Measurements from ENCODE around the gene DIPK1A. TPM values are rescaled to one million over a fixed set of nuclear protein-coding genes. Genes with fewer than 3 reads are reported as not detected.
"Not testable (repeated sequence)": the region's sequence is repeated elsewhere in the genome, so short reads cannot be mapped to it uniquely, and the experiment has no call there.

The DIPK1A gene
- total RNA-seq, 2 donors from 2014 or later = 14.3 to 14.4 TPM

DNA sequence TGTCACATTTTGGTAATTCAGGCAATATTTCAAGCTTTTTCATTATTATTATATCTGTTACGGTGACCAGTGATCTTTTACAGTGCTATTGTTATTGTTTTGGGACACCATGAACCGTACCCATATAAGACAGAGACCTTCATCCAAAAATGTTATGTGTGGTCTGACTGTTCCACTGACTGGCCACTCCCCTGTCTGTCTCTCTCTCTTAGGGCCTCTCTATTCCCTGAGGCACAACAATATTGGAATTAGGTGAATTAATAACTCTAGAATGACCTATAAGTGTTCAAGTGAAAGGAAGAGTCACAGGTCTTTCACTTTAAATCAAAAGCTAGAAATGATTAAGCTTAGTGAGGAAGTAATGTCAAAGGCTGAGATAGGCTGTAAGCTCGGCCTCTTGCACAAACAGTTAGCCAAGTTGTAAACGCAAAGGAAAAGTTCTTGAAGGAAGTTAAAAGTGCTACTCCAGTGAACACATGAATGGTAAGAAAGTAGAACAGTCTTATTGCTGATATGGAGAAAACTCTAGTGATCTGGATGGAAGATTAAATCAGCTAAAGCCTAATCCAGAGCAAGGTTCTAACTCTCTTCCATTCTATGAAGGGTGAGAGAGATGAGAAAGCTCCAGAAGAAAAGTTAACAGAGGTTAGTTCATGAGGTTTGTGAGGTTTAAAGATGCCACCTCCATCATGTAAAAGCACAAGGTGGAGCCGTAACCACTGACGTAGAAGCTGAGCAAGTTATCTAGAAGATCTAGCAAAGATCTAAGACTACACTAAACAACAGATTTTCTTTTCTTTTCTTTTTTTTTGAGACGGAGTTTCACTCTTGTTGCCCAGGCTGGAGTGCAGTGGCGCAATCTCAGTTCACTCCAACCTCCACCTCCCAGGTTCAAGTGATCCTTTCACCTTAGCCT lies 19.7 kb upstream of the DIPK1A start:
- no peaks in the 10 kb centered on the region for H3K36me3 ChIP-seq
- no peak overlapping the region for H3K4me3 ChIP-seq
- intact Hi-C loops (cut with DNase I) = no loop called here
- no peaks in the 10 kb centered on the region for H3K27me3 ChIP-seq
- DNase-seq = no peak
- no peaks in the 10 kb centered on the region for H3K4me1 ChIP-seq
- TF ChIP-seq, protein P1, sequence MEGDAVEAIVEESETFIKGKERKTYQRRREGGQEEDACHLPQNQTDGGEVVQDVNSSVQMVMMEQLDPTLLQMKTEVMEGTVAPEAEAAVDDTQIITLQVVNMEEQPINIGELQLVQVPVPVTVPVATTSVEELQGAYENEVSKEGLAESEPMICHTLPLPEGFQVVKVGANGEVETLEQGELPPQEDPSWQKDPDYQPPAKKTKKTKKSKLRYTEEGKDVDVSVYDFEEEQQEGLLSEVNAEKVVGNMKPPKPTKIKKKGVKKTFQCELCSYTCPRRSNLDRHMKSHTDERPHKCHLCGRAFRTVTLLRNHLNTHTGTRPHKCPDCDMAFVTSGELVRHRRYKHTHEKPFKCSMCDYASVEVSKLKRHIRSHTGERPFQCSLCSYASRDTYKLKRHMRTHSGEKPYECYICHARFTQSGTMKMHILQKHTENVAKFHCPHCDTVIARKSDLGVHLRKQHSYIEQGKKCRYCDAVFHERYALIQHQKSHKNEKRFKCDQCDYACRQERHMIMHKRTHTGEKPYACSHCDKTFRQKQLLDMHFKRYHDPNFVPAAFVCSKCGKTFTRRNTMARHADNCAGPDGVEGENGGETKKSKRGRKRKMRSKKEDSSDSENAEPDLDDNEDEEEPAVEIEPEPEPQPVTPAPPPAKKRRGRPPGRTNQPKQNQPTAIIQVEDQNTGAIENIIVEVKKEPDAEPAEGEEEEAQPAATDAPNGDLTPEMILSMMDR (IDR thresholded peaks at IDR 0.05) = no peak
- H3K9me3 ChIP-seq = no peaks in the 10 kb centered on the region
- H3K9ac ChIP-seq (ENCODE audit: low read depth in 2 of 2, low read length in 2 of 2) = peak overlapping the region in 1 of 2 donors; percentile 3
- peak overlapping the region; percentile 51 for H3K27ac ChIP-seq

DNA sequence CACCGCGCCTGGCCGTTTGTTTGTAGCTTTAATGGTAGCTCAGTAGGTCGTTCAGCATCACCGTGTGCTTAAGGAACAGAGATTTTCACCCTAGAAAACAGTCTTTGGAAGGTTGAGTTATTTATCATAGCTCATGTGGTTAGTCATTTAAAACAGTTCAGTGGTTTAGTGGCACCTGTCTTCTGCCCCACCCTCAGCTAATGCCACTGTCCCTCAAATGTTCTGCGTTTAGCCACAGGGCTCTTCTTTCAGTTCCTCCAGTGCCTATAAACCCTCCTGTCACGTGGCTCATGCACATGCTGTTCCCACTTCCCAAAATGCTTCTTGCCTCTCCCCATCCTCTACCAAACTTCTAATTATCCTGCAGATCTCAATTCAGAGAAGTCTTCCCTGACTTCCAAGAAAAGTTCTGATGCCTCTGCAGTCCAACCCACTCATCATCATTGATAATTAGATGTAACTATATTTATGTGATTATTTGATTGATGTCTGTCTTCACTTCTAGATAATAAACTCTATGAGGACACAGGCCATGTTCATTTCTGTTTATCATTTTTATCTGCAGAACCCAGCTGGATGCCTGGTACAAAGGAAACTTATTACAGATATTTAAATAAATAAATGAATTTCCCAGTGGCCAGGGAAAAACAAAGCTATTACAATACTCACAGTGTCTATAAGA lies 14.4 kb upstream of the DIPK1A start:
- Histone ChIP-seq H3K27me3 (no peaks in the 10 kb centered on the region), H3K27ac (no peak overlapping the region), H3K36me3 (no peaks in the 10 kb centered on the region), H3K4me3 (no peak overlapping the region), H3K9me3 (no peaks in the 10 kb centered on the region), H3K9ac (ENCODE audit: low read depth in 2 of 2, low read length in 2 of 2) (no peak overlapping the region), H3K4me1 (no peaks in the 10 kb centered on the region)
- TF ChIP-seq, protein P1 (IDR thresholded peaks at IDR 0.05) = no peak
- intact Hi-C loops (cut with DNase I) = no loop called here
- peak; percentile 45 for DNase-seq

DNA sequence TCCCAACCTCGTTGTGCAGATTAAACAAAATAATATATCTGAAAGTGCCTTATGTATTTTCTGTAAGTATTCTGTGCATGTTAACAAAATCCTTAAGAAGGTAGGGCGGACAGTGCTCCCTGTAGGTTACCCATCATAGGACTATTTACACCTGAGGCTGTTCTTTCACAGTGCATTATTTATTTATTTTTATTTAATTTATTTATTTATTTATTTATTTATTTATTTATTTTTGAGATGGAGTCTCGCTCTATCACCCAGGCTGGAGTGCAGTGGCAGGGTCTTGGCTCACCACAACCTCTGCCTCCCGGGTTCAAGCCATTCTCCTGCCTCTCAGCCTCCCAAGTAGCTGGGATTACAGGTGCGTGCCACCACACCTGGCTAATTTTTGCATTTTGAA lies 12.8 kb upstream of the DIPK1A start:
- H3K36me3 ChIP-seq; intact Hi-C loops (cut with DNase I); H3K4me3 ChIP-seq; DNase-seq; H3K9ac ChIP-seq (ENCODE audit: low read depth in 2 of 2, low read length in 2 of 2); H3K9me3 ChIP-seq; H3K27ac ChIP-seq; H3K27me3 ChIP-seq; H3K4me1 ChIP-seq: not testable (repeated sequence)

DNA sequence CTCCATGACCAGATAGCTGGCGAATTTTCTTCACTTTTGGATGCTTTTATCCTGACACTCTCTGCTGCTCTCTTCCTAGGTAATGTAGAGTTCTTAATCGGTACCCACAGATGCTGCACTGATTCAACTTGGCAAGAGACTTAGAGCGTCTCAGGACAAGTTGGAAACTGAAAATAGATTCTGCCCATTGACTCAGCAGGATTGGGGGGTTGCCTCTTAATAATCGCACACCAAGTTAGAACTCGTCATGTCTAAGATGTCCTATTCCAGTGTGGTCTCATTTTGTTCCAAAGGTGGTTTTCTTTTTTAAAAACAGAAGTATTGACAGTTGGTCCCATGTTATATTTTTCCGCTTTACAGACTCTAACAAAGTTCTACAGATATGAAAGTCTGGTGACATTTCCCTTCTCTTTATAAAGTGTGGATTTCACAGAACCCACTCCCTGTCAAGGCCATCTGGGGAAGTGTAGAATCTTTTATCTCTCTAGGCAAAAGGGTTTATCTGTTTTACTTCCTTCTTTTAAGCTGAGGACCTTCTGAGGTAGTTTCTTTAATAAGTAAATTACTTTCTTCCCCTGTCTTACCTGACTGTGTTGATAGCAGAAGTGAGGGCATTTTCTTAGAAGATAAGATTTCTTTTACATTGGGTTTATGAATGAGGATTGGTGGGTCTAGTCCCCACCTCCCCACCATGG lies 12.1 kb upstream of the DIPK1A start:
- H3K27ac ChIP-seq = no peak overlapping the region
- no peak overlapping the region for H3K4me3 ChIP-seq
- no peaks in the 10 kb centered on the region for H3K9me3 ChIP-seq
- TF ChIP-seq, protein P1 (IDR thresholded peaks at IDR 0.05) = no peak
- H3K9ac ChIP-seq (ENCODE audit: low read depth in 2 of 2, low read length in 2 of 2) = no peak overlapping the region
- intact Hi-C loops (cut with DNase I) = no loop called here
- no peaks in the 10 kb centered on the region for H3K4me1 ChIP-seq
- H3K36me3 ChIP-seq = no peaks in the 10 kb centered on the region
- no peak for DNase-seq
- no peaks in the 10 kb centered on the region for H3K27me3 ChIP-seq

DNA sequence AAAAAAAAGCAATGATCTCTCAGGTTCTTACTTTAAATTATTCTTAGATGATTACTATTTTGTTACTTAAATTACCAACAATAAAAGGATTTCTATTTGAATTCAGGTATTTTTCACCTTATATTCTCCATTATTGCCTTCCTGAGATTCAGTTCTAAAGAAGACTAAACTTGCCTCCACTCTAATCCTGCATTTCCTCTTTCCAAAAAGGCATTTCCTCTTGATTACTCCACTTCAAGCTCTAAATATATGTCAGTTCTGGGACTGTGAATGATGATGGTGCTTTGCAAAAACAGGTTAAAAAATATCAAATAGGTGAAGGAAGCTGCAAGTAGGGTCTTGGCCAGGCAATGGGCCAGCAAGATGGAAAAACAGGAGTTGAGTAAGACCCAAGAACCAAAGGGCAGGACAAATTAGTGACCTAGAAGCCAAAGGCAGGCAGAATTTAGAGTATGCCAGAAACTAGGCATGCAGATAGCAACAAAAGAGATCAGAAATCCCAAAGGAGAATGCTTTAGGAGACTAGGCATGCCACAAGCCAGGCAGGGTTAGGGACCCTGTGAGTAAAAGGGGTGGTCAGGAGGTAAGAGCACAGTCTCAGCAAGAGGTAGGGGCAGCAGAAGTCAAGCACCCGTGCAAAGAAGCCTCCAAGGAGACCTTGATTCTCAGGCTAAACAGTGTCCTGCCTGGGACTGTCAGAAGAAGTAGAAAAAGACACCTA lies 11.3 kb upstream of the DIPK1A start:
- no peak overlapping the region for H3K9ac ChIP-seq (ENCODE audit: low read depth in 2 of 2, low read length in 2 of 2)
- no peak for DNase-seq
- H3K4me3 ChIP-seq = no peak overlapping the region
- H3K27me3 ChIP-seq = no peaks in the 10 kb centered on the region
- H3K27ac ChIP-seq = no peak overlapping the region
- no peaks in the 10 kb centered on the region for H3K4me1 ChIP-seq
- intact Hi-C loops (cut with DNase I) = no loop called here
- no peaks in the 10 kb centered on the region for H3K9me3 ChIP-seq
- H3K36me3 ChIP-seq = no peaks in the 10 kb centered on the region
- TF ChIP-seq, protein P1 (IDR thresholded peaks at IDR 0.05) = no peak

DNA sequence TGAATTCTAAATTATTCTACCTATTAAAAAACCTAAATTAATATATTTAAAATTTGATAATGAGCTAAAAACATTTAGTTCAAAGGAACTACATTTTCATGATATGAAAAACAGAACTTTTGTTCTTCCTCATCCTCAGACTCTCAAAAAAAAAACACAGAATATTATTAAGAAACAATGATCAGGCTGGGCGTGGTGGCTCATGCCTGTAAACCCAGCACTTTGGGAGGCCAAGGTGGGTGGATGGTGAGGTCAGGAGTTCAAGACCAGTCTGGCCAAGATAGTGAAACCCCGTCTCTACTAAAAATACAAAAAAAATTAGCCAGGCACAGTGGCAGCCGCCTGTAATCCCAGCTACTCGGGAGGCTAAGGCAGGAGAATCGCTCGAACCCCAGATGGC lies 10.7 kb upstream of the DIPK1A start:
- DNase-seq; intact Hi-C loops (cut with DNase I); H3K27ac ChIP-seq; H3K36me3 ChIP-seq; H3K4me3 ChIP-seq; H3K27me3 ChIP-seq; H3K4me1 ChIP-seq; H3K9me3 ChIP-seq; H3K9ac ChIP-seq (ENCODE audit: low read depth in 2 of 2, low read length in 2 of 2): not testable (repeated sequence)

Measured in colonic mucosa (tissue), 4 donors.